ENCODE results near the gene LPCAT1. TPM values are rescaled to one million over a fixed set of nuclear protein-coding genes. Genes with fewer than 3 reads are reported as not detected.
"Not testable (repeated sequence)": the region's sequence is repeated elsewhere in the genome, so short reads cannot be mapped to it uniquely, and the experiment has no call there.

Gene LPCAT1
- total RNA-seq, 1 donor from 2014 or later, result 108 TPM

DNA sequence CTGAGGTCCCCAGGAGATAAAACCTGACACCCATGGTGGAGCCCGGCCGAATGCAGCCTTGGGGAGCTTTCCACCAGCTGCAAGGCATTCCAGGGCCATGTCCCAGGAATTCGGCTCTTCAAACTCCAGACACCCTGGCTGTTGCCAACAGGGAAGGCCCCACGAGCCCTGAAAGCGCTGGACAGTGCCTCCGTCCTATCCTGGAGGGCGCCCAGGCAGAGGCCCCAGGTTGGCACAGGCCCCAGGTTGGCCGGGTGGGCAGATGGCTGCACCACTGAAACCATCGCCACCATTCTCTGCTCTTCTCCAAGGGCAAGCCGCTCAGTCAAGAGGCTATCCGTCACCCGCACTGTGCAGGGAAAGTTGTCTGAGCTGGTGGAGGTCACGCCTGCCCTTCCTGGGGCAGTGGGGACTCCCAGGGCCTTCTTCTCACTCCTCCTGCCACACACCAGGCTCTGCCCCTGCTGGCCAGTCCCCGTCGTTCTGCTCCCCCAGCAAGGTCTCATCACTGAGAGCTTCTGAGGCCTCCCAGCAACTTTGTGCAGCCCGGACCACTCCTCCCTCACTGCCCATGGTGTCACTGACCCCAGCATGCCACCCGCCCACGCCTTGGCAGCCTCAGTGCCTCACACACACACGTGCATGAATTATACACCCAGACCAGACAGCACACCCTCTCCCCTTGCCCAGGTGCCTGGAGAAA, 99.7 kb downstream of the LPCAT1 start:
- H3K4me1 ChIP-seq, result no peaks in the 10 kb centered on the region
- no peak overlapping the region for H3K4me3 ChIP-seq
- H3K36me3 ChIP-seq, result no peaks in the 10 kb centered on the region
- no peak for DNase-seq (ENCODE audit: low spot score)
- H3K4me2 ChIP-seq, result no peak overlapping the region
- Mint-ChIP-seq H3K27ac (no peak overlapping the region), H3K27me3 (ENCODE audit: insufficient read depth, low read depth) (peaks cover 6% of the 10 kb centered on the region), H3K4me3 (no peak overlapping the region), H3K4me1 (no peaks in the 10 kb centered on the region), H3K36me3 (no peaks in the 10 kb centered on the region), H3K9me3 (peaks cover 26% of the 10 kb centered on the region)
- H2AFZ ChIP-seq (replicated peaks), result no peak overlapping the region
- H3K9me3 ChIP-seq (ENCODE audit: low read depth), result peaks cover 3% of the 10 kb centered on the region
- TF ChIP-seq EZH2 (IDR thresholded peaks at IDR 0.05) (no peak), CTCF (IDR thresholded peaks at IDR 0.05) (no peak), EZH2phosphoT487 (IDR thresholded peaks at IDR 0.05) (no peak)
- no peaks in the 10 kb centered on the region for H3K79me2 ChIP-seq (ENCODE audit: low read depth)
- H3F3A ChIP-seq (ENCODE audit: low read depth), result no peaks in the 10 kb centered on the region
- no peak overlapping the region for H3K27ac ChIP-seq
- no peak overlapping the region for H3K9ac ChIP-seq
- H3K27me3 ChIP-seq, result no peaks in the 10 kb centered on the region
- no peaks in the 10 kb centered on the region for H4K20me1 ChIP-seq (ENCODE audit: low read depth)

DNA sequence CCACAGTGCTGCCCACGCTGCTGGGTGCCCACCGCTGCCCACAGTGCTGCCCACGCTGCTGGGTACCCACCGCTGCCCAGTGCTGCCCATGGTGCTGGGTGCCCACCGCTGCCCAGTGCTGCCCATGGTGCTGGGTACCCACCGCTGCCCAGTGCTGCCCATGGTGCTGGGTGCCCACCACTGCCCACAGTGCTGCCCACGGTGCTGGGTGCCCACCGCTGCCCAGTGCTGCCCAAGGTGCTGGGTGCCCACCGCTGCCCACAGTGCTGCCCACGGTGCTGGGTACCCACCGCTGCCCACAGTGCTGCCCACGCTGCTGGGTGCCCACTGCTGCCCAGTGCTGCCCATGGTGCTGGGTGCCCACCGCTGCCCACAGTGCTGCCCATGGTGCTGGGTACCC, 101.2 kb downstream of the LPCAT1 start:
- H3K36me3 Mint-ChIP-seq; H3K4me1 Mint-ChIP-seq; H3K27ac Mint-ChIP-seq; H3K4me3 Mint-ChIP-seq; H3K9me3 ChIP-seq (ENCODE audit: low read depth); H3K4me2 ChIP-seq; H3K79me2 ChIP-seq (ENCODE audit: low read depth); H4K20me1 ChIP-seq (ENCODE audit: low read depth); DNase-seq (ENCODE audit: low spot score); H3K36me3 ChIP-seq; H3K9ac ChIP-seq; H3K4me3 ChIP-seq; H3K27me3 ChIP-seq; H3F3A ChIP-seq (ENCODE audit: low read depth); H3K4me1 ChIP-seq; H3K27ac ChIP-seq; H2AFZ ChIP-seq (replicated peaks): not testable (repeated sequence)
- H3K9me3 Mint-ChIP-seq, result peaks cover 18% of the 10 kb centered on the region
- peaks cover 10% of the 10 kb centered on the region for H3K27me3 Mint-ChIP-seq (ENCODE audit: insufficient read depth, low read depth)

DNA sequence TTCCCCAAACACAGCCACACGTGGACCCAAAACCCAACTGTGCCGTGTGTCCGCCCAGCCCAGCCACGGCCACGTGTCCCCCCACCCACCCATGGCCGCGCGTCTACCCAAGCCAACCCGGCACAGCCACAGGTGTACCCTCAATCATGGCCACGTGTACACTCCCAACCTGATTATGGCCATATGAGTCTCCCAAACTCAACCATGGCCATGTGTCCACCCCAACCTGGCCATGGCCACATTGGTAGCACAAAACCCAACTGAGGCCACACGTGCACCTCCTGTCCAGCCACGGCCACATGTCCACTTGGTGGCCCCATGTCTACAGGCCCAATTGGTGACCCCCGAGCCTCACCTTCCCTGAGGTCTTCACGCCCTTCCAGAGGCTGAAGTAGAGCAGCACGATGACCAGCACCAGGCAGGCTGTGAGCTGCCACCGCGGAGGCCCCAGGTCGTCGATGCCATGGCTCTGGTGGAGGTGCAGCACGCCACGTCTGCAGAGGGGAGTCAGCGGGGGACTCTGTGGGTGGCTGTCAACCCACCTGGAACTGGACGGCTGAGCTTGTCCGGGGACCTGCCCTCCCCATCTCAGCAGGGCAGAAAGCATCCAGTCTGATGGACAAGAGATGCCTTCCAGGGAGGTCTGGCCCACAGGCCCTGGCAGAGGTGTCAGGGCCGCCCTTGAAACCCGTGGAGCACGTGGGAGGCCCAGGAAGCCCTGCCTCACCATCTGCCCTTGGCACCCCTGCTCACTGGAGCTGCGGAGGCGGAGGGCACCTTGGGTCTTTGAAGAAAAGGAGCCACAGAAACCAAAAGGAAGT, 102.0 kb downstream of the LPCAT1 start:
- H3F3A ChIP-seq (ENCODE audit: low read depth), result no peaks in the 10 kb centered on the region
- H2AFZ ChIP-seq (replicated peaks), result no peak overlapping the region
- Mint-ChIP-seq H3K36me3 (no peaks in the 10 kb centered on the region), H3K4me3 (no peak overlapping the region), H3K9me3 (peaks cover 13% of the 10 kb centered on the region), H3K27me3 (ENCODE audit: insufficient read depth, low read depth) (peaks cover 10% of the 10 kb centered on the region), H3K4me1 (no peaks in the 10 kb centered on the region), H3K27ac (no peak overlapping the region)
- no peaks in the 10 kb centered on the region for H3K36me3 ChIP-seq
- H3K27me3 ChIP-seq, result no peaks in the 10 kb centered on the region
- H3K4me2 ChIP-seq, result no peak overlapping the region
- H3K4me3 ChIP-seq, result no peak overlapping the region
- no peaks in the 10 kb centered on the region for H3K9me3 ChIP-seq (ENCODE audit: low read depth)
- H3K27ac ChIP-seq, result no peak overlapping the region
- no peak for DNase-seq (ENCODE audit: low spot score)
- no peak overlapping the region for H3K9ac ChIP-seq
- H3K4me1 ChIP-seq, result no peaks in the 10 kb centered on the region
- TF ChIP-seq EZH2phosphoT487 (IDR thresholded peaks at IDR 0.05), result no peak
- TF ChIP-seq CTCF (IDR thresholded peaks at IDR 0.05), result no peak
- TF ChIP-seq EZH2 (IDR thresholded peaks at IDR 0.05), result no peak
- no peaks in the 10 kb centered on the region for H3K79me2 ChIP-seq (ENCODE audit: low read depth)
- H4K20me1 ChIP-seq (ENCODE audit: low read depth), result no peaks in the 10 kb centered on the region

Data from neural progenitor cell (in vitro differentiated cells).